ENCODE measurements around the gene DDX51. TPM values are rescaled to one million over a fixed set of nuclear protein-coding genes. Genes with fewer than 3 reads are reported as not detected.

Gene DDX51
- 51.7 and 55.5 TPM in 2 replicates for total RNA-seq

GRCh38 chr12:132144115-132144809 is at the start of gene DDX51, which contains the start of gene NOC4L:
Gene DDX51, minus strand, starts transcription at chr12:132144319. Its CDS starts 23 bp downstream, at chr12:132144296.
Gene NOC4L, plus strand, starts transcription at chr12:132144457. Its CDS starts 32 bp downstream, at chr12:132144489.
- Mint-ChIP-seq H3K4me1 (peaks cover 21% of the 10 kb centered on the region), H3K36me3 (ENCODE audit: low read depth) (peaks cover 35% of the 10 kb centered on the region), H3K27ac (peak within 1 kb of the TSS; percentile 97), H3K27me3 (peaks cover 2% of the 10 kb centered on the region), H3K4me3 (peak within 1 kb of the TSS; percentile 92), H3K9me3 (no peaks in the 10 kb centered on the region)
- intact Hi-C loops (cut with micrococcal nuclease), result loop anchor here (1.0 kb wide), 1 partner anchor 60 kb away; no protein-coding TSS in a partner anchor
- DNase-seq, result peak; percentile 99

- no peaks in the 10 kb centered on the region for H3K27me3 Mint-ChIP-seq
These were observed 47.8 kb upstream of the DDX51 start for GRCh38 chr12:132191715-132192553.

GRCh38 chr12:132190834-132191500 is 46.8 kb upstream of the DDX51 start:
- H3K36me3 Mint-ChIP-seq (ENCODE audit: low read depth), result peaks cover 3% of the 10 kb centered on the region
- DNase-seq, result no peak
- peak overlapping the region; percentile 19 for H3K4me3 Mint-ChIP-seq
- H3K4me1 Mint-ChIP-seq, result peaks cover 19% of the 10 kb centered on the region
- no peaks in the 10 kb centered on the region for H3K9me3 Mint-ChIP-seq
- intact Hi-C loops (cut with micrococcal nuclease), result no loop called here
- H3K27ac Mint-ChIP-seq, result no peak overlapping the region
- H3K27me3 Mint-ChIP-seq, result no peaks in the 10 kb centered on the region

More at GRCh38 chr12:132191715-132192553, 47.8 kb upstream of the DDX51 start:
- H3K36me3 Mint-ChIP-seq (ENCODE audit: low read depth), result peaks cover 2% of the 10 kb centered on the region
- H3K27ac Mint-ChIP-seq, result no peak overlapping the region
- H3K9me3 Mint-ChIP-seq, result no peaks in the 10 kb centered on the region
- no peak overlapping the region for H3K4me3 Mint-ChIP-seq
- H3K4me1 Mint-ChIP-seq, result peaks cover 11% of the 10 kb centered on the region
- intact Hi-C loops (cut with micrococcal nuclease), result no loop called here
- DNase-seq, result no peak

- DNase-seq, result no peak
These were observed 46.1 kb upstream of the DDX51 start for GRCh38 chr12:132190012-132190755.

GRCh38 chr12:132189378-132190011 is 45.4 kb upstream of the DDX51 start:
- peaks cover 2% of the 10 kb centered on the region for H3K27me3 Mint-ChIP-seq
- no peaks in the 10 kb centered on the region for H3K9me3 Mint-ChIP-seq
- peak; percentile 98 for DNase-seq
- peaks cover 7% of the 10 kb centered on the region for H3K36me3 Mint-ChIP-seq (ENCODE audit: low read depth)
- peak overlapping the region; percentile 99 for H3K4me3 Mint-ChIP-seq
- H3K27ac Mint-ChIP-seq, result peak overlapping the region; percentile 91
- H3K4me1 Mint-ChIP-seq, result peaks cover 26% of the 10 kb centered on the region
- intact Hi-C loops (cut with micrococcal nuclease), result loop anchor here (1.0 to 5.0 kb wide), 3 partner anchors 37 to 573 kb away; partner anchors contain the start of genes ANKLE2 and ULK1

More at GRCh38 chr12:132190012-132190755, 46.1 kb upstream of the DDX51 start:
- Mint-ChIP-seq H3K4me1 (peaks cover 25% of the 10 kb centered on the region), H3K27ac (peak overlapping the region; percentile 85), H3K4me3 (peak overlapping the region; percentile 99), H3K36me3 (ENCODE audit: low read depth) (peaks cover 7% of the 10 kb centered on the region), H3K27me3 (peaks cover 2% of the 10 kb centered on the region), H3K9me3 (no peaks in the 10 kb centered on the region)
- intact Hi-C loops (cut with micrococcal nuclease), result no loop called here

- Mint-ChIP-seq H3K27me3 (peaks cover 6% of the 10 kb centered on the region), H3K27ac (peak overlapping the region; percentile 91), H3K4me3 (peak overlapping the region; percentile 99), H3K4me1 (peaks cover 29% of the 10 kb centered on the region), H3K36me3 (ENCODE audit: low read depth) (peaks cover 9% of the 10 kb centered on the region), H3K9me3 (no peaks in the 10 kb centered on the region)
- peak; percentile 68 for DNase-seq
- intact Hi-C loops (cut with micrococcal nuclease), result loop anchor here (1.0 to 5.0 kb wide), 3 partner anchors 37 to 573 kb away; partner anchors contain the start of genes ANKLE2 and ULK1
These were observed 44.8 kb upstream of the DDX51 start for GRCh38 chr12:132188916-132189325.

GRCh38 chr12:132188451-132188901 is 44.4 kb upstream of the DDX51 start:
- no peaks in the 10 kb centered on the region for H3K9me3 Mint-ChIP-seq
- peak overlapping the region; percentile 99 for H3K4me3 Mint-ChIP-seq
- DNase-seq, result no peak
- H3K4me1 Mint-ChIP-seq, result peaks cover 29% of the 10 kb centered on the region
- intact Hi-C loops (cut with micrococcal nuclease), result loop anchor here (5.0 kb wide), 2 partner anchors 36 to 574 kb away; partner anchors contain the start of gene ANKLE2
- H3K27me3 Mint-ChIP-seq, result peaks cover 6% of the 10 kb centered on the region
- H3K27ac Mint-ChIP-seq, result no peak overlapping the region
- H3K36me3 Mint-ChIP-seq (ENCODE audit: low read depth), result peaks cover 9% of the 10 kb centered on the region

- Mint-ChIP-seq H3K4me1 (peaks cover 29% of the 10 kb centered on the region), H3K36me3 (ENCODE audit: low read depth) (peaks cover 9% of the 10 kb centered on the region), H3K27ac (no peak overlapping the region), H3K4me3 (peak overlapping the region; percentile 99), H3K9me3 (no peaks in the 10 kb centered on the region), H3K27me3 (peaks cover 8% of the 10 kb centered on the region)
- no peak for DNase-seq
- intact Hi-C loops (cut with micrococcal nuclease), result loop anchor here (5.0 kb wide), 2 partner anchors 36 to 574 kb away; partner anchors contain the start of gene ANKLE2
These were observed 43.7 kb upstream of the DDX51 start for GRCh38 chr12:132187646-132188450.

- Mint-ChIP-seq H3K36me3 (ENCODE audit: low read depth) (peaks cover 9% of the 10 kb centered on the region), H3K27me3 (peaks cover 8% of the 10 kb centered on the region), H3K4me1 (peaks cover 29% of the 10 kb centered on the region), H3K27ac (peak overlapping the region; percentile 96), H3K4me3 (peak overlapping the region; percentile 87), H3K9me3 (no peaks in the 10 kb centered on the region)
- intact Hi-C loops (cut with micrococcal nuclease), result loop anchor here (5.0 kb wide), 2 partner anchors 35 to 575 kb away; partner anchors contain the start of gene ANKLE2
- DNase-seq, result peak; percentile 71
These were observed 42.9 kb upstream of the DDX51 start for GRCh38 chr12:132186857-132187620.

GRCh38 chr12:132186208-132186856 is 42.2 kb upstream of the DDX51 start:
- no peak for DNase-seq
- Mint-ChIP-seq H3K4me3 (peak overlapping the region; percentile 87), H3K4me1 (peaks cover 29% of the 10 kb centered on the region), H3K36me3 (ENCODE audit: low read depth) (peaks cover 9% of the 10 kb centered on the region), H3K27me3 (peaks cover 8% of the 10 kb centered on the region), H3K9me3 (no peaks in the 10 kb centered on the region), H3K27ac (peak overlapping the region; percentile 96)
- intact Hi-C loops (cut with micrococcal nuclease), result loop anchor here (5.0 kb wide), 2 partner anchors 34 to 576 kb away; partner anchors contain the start of gene ANKLE2

GRCh38 chr12:132185705-132186104 is 41.6 kb upstream of the DDX51 start:
- peaks cover 9% of the 10 kb centered on the region for H3K36me3 Mint-ChIP-seq (ENCODE audit: low read depth)
- peaks cover 8% of the 10 kb centered on the region for H3K27me3 Mint-ChIP-seq

More at GRCh38 chr12:132185705-132186104, 41.6 kb upstream of the DDX51 start:
- Mint-ChIP-seq H3K4me1 (peaks cover 29% of the 10 kb centered on the region), H3K4me3 (peak overlapping the region; percentile 87), H3K9me3 (no peaks in the 10 kb centered on the region), H3K27ac (peak overlapping the region; percentile 96)
- intact Hi-C loops (cut with micrococcal nuclease), result loop anchor here (5.0 kb wide), 2 partner anchors 33 to 577 kb away; partner anchors contain the start of gene ANKLE2
- peak; percentile 82 for DNase-seq

All from activated CD4-positive, alpha-beta T cell treated with anti-CD3 and anti-CD28 coated beads, Interleukin-2, amount 10 ng/mL, durations not matched to agents 24 days and 14 days (primary cell).